SK-N-SH treated with all-trans-retinoic acid at 6 μM for 48 hours (cell line): Measurements from ENCODE around the gene JAK1.

Experiments used
- ATAC-seq: fragments of 200-7000 bp; cut with Tn5 transposase; 3 replicates; pipeline ENCODE4 v1.9.1; 2020; ENCODE audit warnings: mild to moderate bottlenecking, moderate library complexity
- ARNTL ChIP-seq: fragments of 450-650 bp; formaldehyde crosslinking; IDR thresholded peaks from 2 replicates; pipeline ENCODE4 v1.5.0; 2020; ENCODE audit warnings: low read depth, mild to moderate bottlenecking, moderate library complexity, borderline replicate concordance
- BACH2 ChIP-seq: fragments of 250-450 bp; sonication (Bioruptor Pico); IDR thresholded peaks from 2 replicates; pipeline ENCODE4 v1.9.0; 2021; ENCODE audit warnings: mild to moderate bottlenecking, borderline replicate concordance
- CREB5 ChIP-seq: fragments of 250-450 bp; sonication (Bioruptor Pico); IDR thresholded peaks from 2 replicates; pipeline ENCODE4 v1.5.1; 2020; ENCODE audit warnings: low read depth, mild to moderate bottlenecking, moderate library complexity
- CSRNP3 ChIP-seq: fragments of 250-450 bp; sonication (Bioruptor Pico); IDR thresholded peaks from 2 replicates; pipeline ENCODE4 v1.5.1; 2021; ENCODE audit warnings: mild to moderate bottlenecking, moderate library complexity
- ESRRG ChIP-seq: fragments of 250-450 bp; sonication (Bioruptor Pico); IDR thresholded peaks from 2 replicates; pipeline ENCODE4 v1.6.1; 2021; ENCODE audit warnings: mild to moderate bottlenecking
- GLIS3 ChIP-seq: fragments of 250-450 bp; sonication (Bioruptor Pico); IDR thresholded peaks from 2 replicates; pipeline ENCODE4 v1.5.0; 2020; ENCODE audit warnings: mild to moderate bottlenecking, moderate library complexity
- ISL1 ChIP-seq: fragments of 250-450 bp; sonication (Bioruptor Pico); IDR thresholded peaks from 2 replicates; pipeline ENCODE4 v2.1.2; 2022; ENCODE audit warnings: mild to moderate bottlenecking, moderate library complexity
- OSR1 ChIP-seq: fragments of 250-450 bp; sonication (Bioruptor Pico); IDR thresholded peaks from 2 replicates; pipeline ENCODE4 v1.8.0; 2022; ENCODE audit warnings: moderate library complexity, mild to moderate bottlenecking, inconsistent platforms
- PPARA ChIP-seq: fragments of 250-450 bp; sonication (Bioruptor Pico); IDR thresholded peaks from 2 replicates; pipeline ENCODE4 v1.5.0; 2020; ENCODE audit warnings: mild to moderate bottlenecking, borderline replicate concordance
- RARB ChIP-seq: fragments of 250-450 bp; sonication (Bioruptor Pico); IDR thresholded peaks from 2 replicates; pipeline ENCODE4 v1.8.0; 2021; ENCODE audit warnings: mild to moderate bottlenecking, moderate library complexity
- SNAI2 ChIP-seq: fragments of 250-450 bp; sonication (Bioruptor Pico); IDR thresholded peaks from 2 replicates; pipeline ENCODE4 v1.5.0; 2020; ENCODE audit warnings: mild to moderate bottlenecking, moderate library complexity
- TCF4 ChIP-seq: fragments of 250-450 bp; sonication (Bioruptor Pico); IDR thresholded peaks from 2 replicates; pipeline ENCODE4 v1.8.0; 2021; ENCODE audit warnings: mild to moderate bottlenecking, moderate library complexity, borderline replicate concordance
- TOX ChIP-seq: fragments of 250-450 bp; sonication (Bioruptor Pico); IDR thresholded peaks from 2 replicates; pipeline ENCODE4 v1.8.0; 2021; ENCODE audit warnings: mild to moderate bottlenecking, moderate library complexity, borderline replicate concordance
- TSHZ2 ChIP-seq: fragments of 250-450 bp; sonication (Bioruptor Pico); IDR thresholded peaks from 2 replicates; pipeline ENCODE4 v1.5.0; 2020; ENCODE audit warnings: mild to moderate bottlenecking, moderate library complexity
- ZC3H10 ChIP-seq: fragments of 250-450 bp; sonication (Bioruptor Pico); IDR thresholded peaks from 2 replicates; pipeline ENCODE4 v1.5.1; 2021; ENCODE audit warnings: mild to moderate bottlenecking, moderate library complexity
- ZFP3 ChIP-seq: fragments of 250-450 bp; sonication (Bioruptor Pico); IDR thresholded peaks from 2 replicates; pipeline ENCODE4 v1.5.0; 2020; ENCODE audit warnings: mild to moderate bottlenecking, moderate library complexity
- ZFP30 ChIP-seq: fragments of 450-650 bp; formaldehyde crosslinking; IDR thresholded peaks from 2 replicates; pipeline ENCODE4 v1.5.0; 2022; ENCODE audit warnings: mild to moderate bottlenecking, moderate library complexity
- ZNF565 ChIP-seq: fragments of 450-650 bp; formaldehyde crosslinking; conservative IDR thresholded peaks from 2 replicates; pipeline ENCODE4 v1.5.0; 2020; ENCODE audit warnings: low read depth, mild to moderate bottlenecking, moderate library complexity
- ZNF70 ChIP-seq: fragments of 450-650 bp; formaldehyde crosslinking; IDR thresholded peaks from 2 replicates; pipeline ENCODE4 v1.5.0; 2020; ENCODE audit warnings: mild to moderate bottlenecking, moderate library complexity
- ZNF8 ChIP-seq: fragments of 450-650 bp; formaldehyde crosslinking; IDR thresholded peaks from 2 replicates; pipeline ENCODE4 v1.5.0; 2020; ENCODE audit warnings: mild to moderate bottlenecking, moderate library complexity
- TF ChIP-seq, protein P1 (sequence below): fragments of 250-450 bp; sonication (Bioruptor Pico); IDR thresholded peaks from 2 replicates; pipeline ENCODE4 v1.8.0; 2020; ENCODE audit warnings: mild to moderate bottlenecking, moderate library complexity, borderline replicate concordance

The JAK1 gene

GRCh38 chr1:64892576-64893573 lies 73.5 kb downstream of the JAK1 start (continued):
- TF ChIP-seq, protein P1, sequence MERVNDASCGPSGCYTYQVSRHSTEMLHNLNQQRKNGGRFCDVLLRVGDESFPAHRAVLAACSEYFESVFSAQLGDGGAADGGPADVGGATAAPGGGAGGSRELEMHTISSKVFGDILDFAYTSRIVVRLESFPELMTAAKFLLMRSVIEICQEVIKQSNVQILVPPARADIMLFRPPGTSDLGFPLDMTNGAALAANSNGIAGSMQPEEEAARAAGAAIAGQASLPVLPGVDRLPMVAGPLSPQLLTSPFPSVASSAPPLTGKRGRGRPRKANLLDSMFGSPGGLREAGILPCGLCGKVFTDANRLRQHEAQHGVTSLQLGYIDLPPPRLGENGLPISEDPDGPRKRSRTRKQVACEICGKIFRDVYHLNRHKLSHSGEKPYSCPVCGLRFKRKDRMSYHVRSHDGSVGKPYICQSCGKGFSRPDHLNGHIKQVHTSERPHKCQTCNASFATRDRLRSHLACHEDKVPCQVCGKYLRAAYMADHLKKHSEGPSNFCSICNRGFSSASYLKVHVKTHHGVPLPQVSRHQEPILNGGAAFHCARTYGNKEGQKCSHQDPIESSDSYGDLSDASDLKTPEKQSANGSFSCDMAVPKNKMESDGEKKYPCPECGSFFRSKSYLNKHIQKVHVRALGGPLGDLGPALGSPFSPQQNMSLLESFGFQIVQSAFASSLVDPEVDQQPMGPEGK (CRISPR knock-in tag) = no peak
- TF ChIP-seq GLIS3 (CRISPR knock-in tag) (no peak), ZNF565 (CRISPR knock-in tag) (no peak), ZFP3 (CRISPR knock-in tag) (no peak), ARNTL (CRISPR knock-in tag) (no peak)

DNA sequence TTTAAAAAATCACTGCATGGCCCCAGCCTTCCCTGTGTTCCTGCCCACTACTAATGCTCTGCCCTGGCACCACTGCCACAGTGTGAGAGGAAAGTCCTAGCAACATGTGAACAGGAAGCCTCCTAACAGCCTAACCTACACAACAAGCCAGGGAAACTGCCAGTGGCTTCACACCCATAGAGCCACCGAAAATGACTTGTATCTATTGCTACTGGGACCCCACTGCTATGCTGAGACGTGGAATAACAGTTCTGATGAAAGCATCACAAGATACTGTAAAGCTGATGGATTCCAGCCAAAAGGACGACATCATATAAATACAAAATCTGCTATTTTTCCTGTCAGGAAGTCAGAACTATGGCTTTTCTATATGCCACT lies 74.9 kb downstream of the JAK1 start:
- ATAC-seq = peak; percentile 51
- TF ChIP-seq ZC3H10 (no peak), TSHZ2 (CRISPR knock-in tag) (no peak), ZFP3 (CRISPR knock-in tag) (no peak), ISL1 (CRISPR knock-in tag) (no peak), CSRNP3 (CRISPR knock-in tag) (no peak), PPARA (no peak), SNAI2 (no peak), TCF4 (no peak), ZNF565 (CRISPR knock-in tag) (no peak), RARB (CRISPR knock-in tag) (no peak), ZFP30 (CRISPR knock-in tag) (no peak), ZNF70 (CRISPR knock-in tag) (no peak), BACH2 (CRISPR knock-in tag) (no peak), OSR1 (CRISPR knock-in tag) (no peak)

- no peak for ATAC-seq
- TF ChIP-seq CREB5 (CRISPR knock-in tag) = no peak
- TF ChIP-seq, protein P1 (CRISPR knock-in tag) = no peak
- no peak for TF ChIP-seq ZNF565 (CRISPR knock-in tag)
- TF ChIP-seq ESRRG (CRISPR knock-in tag) = no peak
- no peak for TF ChIP-seq ZNF8 (CRISPR knock-in tag)
- TF ChIP-seq TOX = no peak
- TF ChIP-seq SNAI2 = no peak
- no peak for TF ChIP-seq TCF4
- no peak for TF ChIP-seq OSR1 (CRISPR knock-in tag)
- no peak for TF ChIP-seq RARB (CRISPR knock-in tag)
Measured at GRCh38 chr1:64890699-64891447, 75.5 kb downstream of the JAK1 start.
